ENCODE results near the gene DPYSL4.

DPYSL4 gene

GRCh38 chr10:132230557-132231210 lies 43.9 kb downstream of the DPYSL4 start:
- DNase-seq, result no peak

GRCh38 chr10:132231656-132232022 lies 44.9 kb downstream of the DPYSL4 start:
- no peak for DNase-seq

GRCh38 chr10:132232023-132232951 lies 45.5 kb downstream of the DPYSL4 start:
- DNase-seq, result peak; percentile 21

- no peak for DNase-seq
Observed at GRCh38 chr10:132232981-132233380, 46.2 kb downstream of the DPYSL4 start.

- no peak for DNase-seq
Observed at GRCh38 chr10:132233501-132234085, 46.8 kb downstream of the DPYSL4 start.

- DNase-seq, result no peak
Observed at GRCh38 chr10:132234860-132235259, 48.1 kb downstream of the DPYSL4 start.

- no peak for DNase-seq
Observed at GRCh38 chr10:132236161-132236560, 49.4 kb downstream of the DPYSL4 start.

GRCh38 chr10:132236881-132237280 lies 50.1 kb downstream of the DPYSL4 start:
- no peak for DNase-seq

- no peak for DNase-seq
Observed at GRCh38 chr10:132237396-132237795, 50.6 kb downstream of the DPYSL4 start.

GRCh38 chr10:132237871-132238270 lies 51.1 kb downstream of the DPYSL4 start:
- DNase-seq, result no peak

GRCh38 chr10:132238371-132239125 lies 51.8 kb downstream of the DPYSL4 start:
- no peak for DNase-seq

GRCh38 chr10:132239126-132240031 lies 52.6 kb downstream of the DPYSL4 start:
- DNase-seq, result no peak

GRCh38 chr10:132240156-132240555 lies 53.4 kb downstream of the DPYSL4 start:
- DNase-seq, result no peak

GRCh38 chr10:132240581-132240980 lies 53.8 kb downstream of the DPYSL4 start:
- DNase-seq, result no peak

GRCh38 chr10:132241086-132241485 lies 54.3 kb downstream of the DPYSL4 start:
- DNase-seq, result no peak

- DNase-seq, result no peak
Observed at GRCh38 chr10:132241496-132241895, 54.7 kb downstream of the DPYSL4 start.

GRCh38 chr10:132242103-132242840 lies 55.5 kb downstream of the DPYSL4 start:
- DNase-seq, result no peak

- DNase-seq, result no peak
Observed at GRCh38 chr10:132243141-132243540, 56.4 kb downstream of the DPYSL4 start.

GRCh38 chr10:132243626-132244025 lies 56.9 kb downstream of the DPYSL4 start:
- DNase-seq, result no peak

- DNase-seq, result no peak
Observed at GRCh38 chr10:132245056-132245455, 58.3 kb downstream of the DPYSL4 start.

- no peak for DNase-seq
Observed at GRCh38 chr10:132246296-132246695, 59.5 kb downstream of the DPYSL4 start.
